Activated CD4-positive, alpha-beta memory T cell treated with anti-CD3 and anti-CD28 coated beads, Interleukin-2, amount 10 ng/mL, durations not matched to agents 7 days and 5 days (primary cell): ENCODE results near the gene NBPF12. TPM values are rescaled to one million over a fixed set of nuclear protein-coding genes. Genes with fewer than 3 reads are reported as not detected.
"Not testable (repeated sequence)": the region's sequence is repeated elsewhere in the genome, so short reads cannot be mapped to it uniquely, and the experiment has no call there.

Experiments used
- CTCF ChIA-PET: fragments of 350-600 bp; sonication (Branson Sonifier 250); formaldehyde crosslinking; loops from one replicate; lab custom pipeline; 2021; ENCODE audit warnings: antibody characterized with exemption, inconsistent platforms; lab: Charles Lee
- POLR2A ChIA-PET: fragments of 350-600 bp; sonication (Branson Sonifier 250); formaldehyde crosslinking; loops from one replicate; lab custom pipeline; 2021; ENCODE audit warnings: antibody characterized with exemption; lab: Charles Lee
- DNase-seq: peaks from one replicate; pipeline ENCODE4 v3.0.0-alpha.2; 2020
- H3K27ac Mint-ChIP-seq: one replicate; pipeline ENCODE4 v1.8.0; 2021; ENCODE audit warnings: mild to moderate bottlenecking, mixed read lengths
- H3K27me3 Mint-ChIP-seq: one replicate; pipeline ENCODE4 v1.8.0; 2021; ENCODE audit warnings: mixed read lengths
- H3K36me3 Mint-ChIP-seq: one replicate; pipeline ENCODE4 v1.8.0; 2021; ENCODE audit warnings: low read depth, mixed read lengths
- H3K4me1 Mint-ChIP-seq: one replicate; pipeline ENCODE4 v1.8.0; 2021; ENCODE audit warnings: mixed read lengths
- H3K4me3 Mint-ChIP-seq: one replicate; pipeline ENCODE4 v1.8.0; 2021; ENCODE audit warnings: mild to moderate bottlenecking, mixed read lengths
- H3K9me3 Mint-ChIP-seq: one replicate; pipeline ENCODE4 v1.8.0; 2021; ENCODE audit warnings: mixed read lengths
- total RNA-seq, 2 experiments: library from RNA; stranded (reverse); gene quantifications; one replicate each; pipeline ENCODE4 v1.2.3, GENCODE V29; 2021

The NBPF12 gene
- total RNA-seq, 2 experiments from 2014 or later, result 15.9 to 16.0 TPM

DNA sequence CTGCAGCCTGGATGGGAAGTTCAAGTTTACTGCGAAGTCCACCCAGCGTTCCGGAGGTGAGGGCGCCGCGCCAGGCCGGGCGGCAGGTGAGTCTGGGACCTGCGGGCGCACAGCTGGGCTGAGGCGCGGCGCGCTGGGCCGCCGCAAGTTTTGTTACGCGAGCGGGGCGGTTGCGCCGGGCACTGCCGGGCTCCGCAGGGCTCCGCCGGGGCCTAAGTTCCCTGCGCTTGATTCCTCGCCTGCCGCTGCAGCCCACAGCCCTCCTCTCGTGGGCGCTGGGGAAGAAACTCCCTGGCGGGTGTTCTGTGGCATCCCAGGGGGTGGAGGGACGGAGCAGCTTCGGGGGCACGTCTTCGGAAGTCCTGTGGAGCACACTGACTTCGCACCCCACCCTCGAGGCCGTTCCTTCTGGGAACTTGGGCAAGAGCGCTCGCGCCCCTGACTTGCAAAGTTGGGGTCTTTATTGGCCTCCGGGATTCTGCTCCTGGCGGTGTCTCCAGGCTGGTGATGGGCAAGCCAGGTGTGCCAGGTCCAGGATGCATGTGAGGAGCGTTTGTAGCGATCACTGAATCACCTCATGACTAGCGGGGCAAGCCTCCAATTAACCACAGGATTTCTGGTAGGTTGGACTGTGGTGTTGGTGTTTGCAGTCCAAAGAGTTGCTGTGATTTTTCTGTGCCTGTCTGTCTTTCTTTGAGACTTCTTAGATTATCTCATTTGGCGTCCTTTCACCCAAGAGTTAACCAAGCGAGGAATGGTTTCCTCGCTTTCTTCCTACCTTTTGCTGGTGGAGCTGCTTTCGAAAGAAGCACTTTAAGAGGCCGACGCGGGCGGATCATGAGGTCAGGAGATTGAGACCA is 1.0 kb downstream of the NBPF12 start:
- H3K27ac Mint-ChIP-seq, CTCF ChIA-PET, H3K27me3 Mint-ChIP-seq, H3K36me3 Mint-ChIP-seq, H3K9me3 Mint-ChIP-seq: not testable (repeated sequence)
- DNase-seq, result peak; percentile 44
- POLR2A ChIA-PET, result interaction anchor here (0.6 to 2.5 kb wide), 2 partner anchors 121 to 145 kb away, joined by 3 to 5 read pairs; no protein-coding TSS in a partner anchor
- H3K4me3 Mint-ChIP-seq, result peak overlapping the region; percentile 92
- peaks cover 21% of the 10 kb centered on the region for H3K4me1 Mint-ChIP-seq

DNA sequence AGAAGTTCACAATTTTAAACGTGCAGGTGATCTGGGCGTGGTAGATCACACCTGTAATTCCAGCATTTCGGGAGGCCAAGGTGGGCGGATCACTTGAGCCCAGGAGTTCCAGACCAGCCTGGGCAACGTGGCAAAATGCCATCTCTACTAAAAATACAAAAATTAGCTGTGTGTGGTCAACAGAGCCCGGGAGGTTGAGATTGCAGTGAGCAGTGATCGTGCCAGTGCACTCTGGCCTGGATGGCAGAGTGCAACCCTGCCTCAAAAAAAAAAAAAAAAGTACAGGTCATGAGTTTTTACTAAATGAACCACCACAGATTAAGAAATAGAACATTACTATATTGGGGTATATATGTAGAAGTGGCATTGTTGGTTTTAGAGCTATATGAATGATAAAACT is 2.2 kb downstream of the NBPF12 start:
- H3K27ac Mint-ChIP-seq, H3K27me3 Mint-ChIP-seq, H3K9me3 Mint-ChIP-seq, DNase-seq, POLR2A ChIA-PET, H3K4me3 Mint-ChIP-seq, CTCF ChIA-PET: not testable (repeated sequence)
- Mint-ChIP-seq H3K4me1 (peaks cover 14% of the 10 kb centered on the region), H3K36me3 (peaks cover 11% of the 10 kb centered on the region)

DNA sequence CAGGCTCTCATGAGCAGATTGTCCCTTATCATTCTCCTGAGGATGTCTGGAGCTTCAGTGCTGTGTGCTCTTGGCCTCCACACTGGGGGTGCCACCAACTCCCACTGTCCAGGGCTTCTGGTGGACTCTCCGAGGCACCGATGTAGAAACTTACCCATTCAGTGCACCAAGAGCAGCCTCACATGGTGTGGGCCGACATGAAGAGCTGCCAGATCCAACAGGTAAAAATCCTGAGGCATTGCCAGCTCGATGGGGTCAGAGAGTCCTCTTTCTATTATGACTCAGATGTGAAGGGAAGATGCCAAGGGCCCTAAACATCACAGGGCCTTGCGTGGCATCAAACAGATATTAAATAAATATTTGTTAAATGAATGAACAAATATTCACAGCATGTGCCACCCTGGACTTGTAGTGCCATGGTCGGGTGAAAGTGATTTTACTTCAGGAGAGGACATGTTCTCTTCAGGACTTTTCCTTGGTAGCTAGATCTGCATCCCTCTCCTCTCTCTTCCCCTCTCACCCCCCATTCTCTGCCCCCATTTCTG is 5.3 kb downstream of the NBPF12 start:
- CTCF ChIA-PET, result not testable (repeated sequence)
- peaks cover 12% of the 10 kb centered on the region for H3K4me1 Mint-ChIP-seq

DNA sequence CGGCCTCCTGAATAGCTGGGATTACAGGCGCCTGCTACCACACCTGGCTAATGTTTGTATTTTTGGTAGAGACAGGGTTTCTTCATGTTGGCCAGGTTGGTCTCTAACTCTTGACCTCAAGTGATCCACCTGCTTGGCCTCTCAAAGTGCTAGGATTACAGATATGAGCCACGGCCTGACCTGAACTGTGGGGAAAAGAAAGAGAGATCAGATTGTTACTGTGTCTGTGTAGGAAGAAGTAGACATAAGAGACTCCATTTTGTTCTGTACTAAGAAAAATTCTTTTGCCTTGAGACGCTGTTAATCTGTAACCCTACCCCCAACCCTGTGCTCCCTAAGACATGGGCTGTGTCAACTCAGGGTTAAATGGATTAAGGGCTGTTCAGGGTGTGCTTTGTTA is 10.0 kb downstream of the NBPF12 start:
- H3K27me3 Mint-ChIP-seq, POLR2A ChIA-PET, H3K4me3 Mint-ChIP-seq, H3K4me1 Mint-ChIP-seq, DNase-seq, H3K9me3 Mint-ChIP-seq, H3K27ac Mint-ChIP-seq, CTCF ChIA-PET: not testable (repeated sequence)
- H3K36me3 Mint-ChIP-seq, result peaks cover 14% of the 10 kb centered on the region

More for the DNA sequence above, 5.3 kb downstream of the NBPF12 start:
- H3K27ac Mint-ChIP-seq, H3K9me3 Mint-ChIP-seq, H3K4me3 Mint-ChIP-seq, DNase-seq, POLR2A ChIA-PET, H3K27me3 Mint-ChIP-seq: not testable (repeated sequence)
- peaks cover 14% of the 10 kb centered on the region for H3K36me3 Mint-ChIP-seq

DNA sequence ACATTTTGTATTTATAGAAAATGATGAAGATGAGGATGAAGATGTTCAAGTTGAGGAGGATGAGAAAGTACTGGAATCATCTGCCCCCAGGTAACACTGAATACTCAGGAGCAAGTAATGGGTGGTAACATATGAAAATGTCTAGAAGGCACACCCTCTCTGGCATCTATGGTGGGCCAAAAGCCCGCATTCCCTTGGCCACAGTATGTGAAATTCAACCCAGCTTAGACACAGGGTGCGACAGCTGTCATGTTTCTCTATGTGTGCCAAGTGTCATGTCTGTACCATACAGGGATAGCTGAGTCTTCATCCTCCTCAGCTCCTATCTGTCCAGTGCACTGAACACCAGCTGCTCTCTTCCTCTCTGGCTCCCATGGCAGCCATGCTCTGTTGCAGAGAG is 26.2 kb downstream of the NBPF12 start:
- H3K36me3 Mint-ChIP-seq, result peaks cover 26% of the 10 kb centered on the region
- H3K4me3 Mint-ChIP-seq, H3K27me3 Mint-ChIP-seq, H3K27ac Mint-ChIP-seq, H3K4me1 Mint-ChIP-seq, DNase-seq, POLR2A ChIA-PET, CTCF ChIA-PET, H3K9me3 Mint-ChIP-seq: not testable (repeated sequence)

DNA sequence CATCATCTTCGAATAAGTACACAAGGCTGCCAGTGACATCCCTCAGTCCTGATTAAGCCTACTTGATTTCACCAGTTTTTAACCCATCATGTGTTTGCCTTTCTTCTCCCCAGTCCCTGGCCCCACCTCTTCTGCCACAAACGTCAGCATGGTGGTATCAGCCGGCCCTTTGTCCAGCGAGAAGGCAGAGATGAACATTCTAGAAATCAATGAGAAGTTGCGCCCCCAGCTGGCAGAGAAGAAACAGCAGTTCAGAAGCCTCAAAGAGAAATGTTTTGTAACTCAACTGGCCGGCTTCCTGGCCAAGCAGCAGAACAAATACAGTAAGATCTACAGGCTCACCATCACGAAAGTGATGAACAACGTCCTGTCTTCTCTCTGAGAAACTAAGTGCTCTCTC is 28.2 kb downstream of the NBPF12 start:
- CTCF ChIA-PET, H3K4me3 Mint-ChIP-seq, DNase-seq, H3K4me1 Mint-ChIP-seq, H3K27me3 Mint-ChIP-seq, POLR2A ChIA-PET, H3K9me3 Mint-ChIP-seq, H3K27ac Mint-ChIP-seq: not testable (repeated sequence)
- H3K36me3 Mint-ChIP-seq, result peaks cover 36% of the 10 kb centered on the region

DNA sequence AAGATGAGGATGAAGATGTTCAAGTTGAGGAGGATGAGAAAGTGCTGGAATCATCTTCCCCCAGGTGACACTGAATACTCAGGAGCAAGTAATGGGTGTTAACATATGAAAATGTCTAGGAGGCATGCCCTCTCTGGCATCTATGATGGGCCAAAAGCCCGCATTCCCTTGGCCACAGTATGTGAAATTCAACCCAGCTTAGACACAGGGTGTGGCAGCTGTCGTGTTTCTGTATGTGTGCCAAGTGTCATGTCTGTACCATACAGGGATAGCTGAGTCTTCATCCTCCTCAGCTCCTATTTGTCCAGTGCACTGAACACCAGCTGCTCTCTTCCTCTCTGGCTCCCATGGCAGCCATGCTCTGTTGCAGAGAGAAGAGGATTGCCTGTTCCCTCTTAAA is 32.5 kb downstream of the NBPF12 start:
- H3K4me3 Mint-ChIP-seq, H3K9me3 Mint-ChIP-seq, H3K27me3 Mint-ChIP-seq, H3K4me1 Mint-ChIP-seq, H3K27ac Mint-ChIP-seq, POLR2A ChIA-PET, CTCF ChIA-PET, DNase-seq: not testable (repeated sequence)
- H3K36me3 Mint-ChIP-seq, result peaks cover 28% of the 10 kb centered on the region

DNA sequence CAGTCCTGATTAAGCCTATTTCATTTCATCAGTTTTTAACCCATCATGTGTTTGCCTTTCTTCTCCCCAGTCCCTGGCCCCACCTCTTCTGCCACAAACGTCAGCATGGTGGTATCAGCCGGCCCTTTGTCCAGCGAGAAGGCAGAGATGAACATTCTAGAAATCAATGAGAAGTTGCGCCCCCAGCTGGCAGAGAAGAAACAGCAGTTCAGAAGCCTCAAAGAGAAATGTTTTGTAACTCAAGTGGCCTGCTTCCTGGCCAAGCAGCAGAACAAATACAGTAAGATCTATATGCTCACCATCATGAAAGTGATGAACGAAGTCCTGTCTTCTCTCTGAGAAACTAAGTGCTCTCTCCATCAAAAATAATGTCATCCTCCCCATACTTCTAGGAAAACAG is 34.6 kb downstream of the NBPF12 start:
- H3K4me3 Mint-ChIP-seq, H3K4me1 Mint-ChIP-seq, DNase-seq, H3K27me3 Mint-ChIP-seq, H3K9me3 Mint-ChIP-seq, H3K27ac Mint-ChIP-seq, POLR2A ChIA-PET, CTCF ChIA-PET: not testable (repeated sequence)
- H3K36me3 Mint-ChIP-seq, result peaks cover 23% of the 10 kb centered on the region

DNA sequence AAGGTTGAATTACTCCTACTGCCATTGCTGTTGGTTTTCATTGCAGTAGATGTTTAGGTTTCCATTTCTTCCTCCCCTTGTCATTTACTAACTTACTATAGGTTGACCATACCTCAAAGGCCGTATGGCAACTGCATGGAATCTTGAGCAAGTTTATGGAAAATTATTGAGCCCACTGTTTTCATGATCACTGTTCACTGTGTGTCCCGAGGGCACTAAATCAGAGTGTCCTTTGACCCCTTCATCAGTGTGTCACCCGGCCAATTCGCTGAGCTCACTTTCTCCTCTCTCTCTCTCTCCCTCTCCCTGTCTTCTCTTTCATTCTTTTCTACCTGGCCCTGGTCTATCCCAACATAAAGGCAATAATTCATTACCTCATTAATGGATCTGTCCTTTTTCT is 47.7 kb downstream of the NBPF12 start:
- H3K27me3 Mint-ChIP-seq, CTCF ChIA-PET, H3K4me1 Mint-ChIP-seq, DNase-seq, H3K27ac Mint-ChIP-seq, POLR2A ChIA-PET, H3K4me3 Mint-ChIP-seq, H3K9me3 Mint-ChIP-seq: not testable (repeated sequence)
- H3K36me3 Mint-ChIP-seq, result peaks cover 15% of the 10 kb centered on the region

DNA sequence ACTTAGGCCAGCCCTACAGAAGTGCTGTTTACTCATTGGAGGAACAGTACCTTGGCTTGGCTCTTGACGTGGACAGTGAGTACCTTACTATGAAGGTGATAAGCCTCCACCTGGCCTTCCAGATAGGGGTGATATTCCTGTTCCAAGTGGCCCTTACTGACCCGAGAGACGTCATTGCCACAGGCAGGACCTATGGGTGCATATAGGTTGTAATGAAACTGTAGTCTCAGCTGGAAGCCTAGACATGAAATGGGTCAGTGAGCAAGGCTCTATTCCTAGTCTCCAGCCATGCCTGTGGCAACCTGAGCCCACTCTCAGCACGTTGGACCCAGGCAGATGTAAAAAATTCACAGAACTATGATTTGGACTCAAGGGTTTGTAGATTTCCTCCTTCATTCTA is 48.3 kb downstream of the NBPF12 start:
- peaks cover 13% of the 10 kb centered on the region for H3K36me3 Mint-ChIP-seq
- H3K9me3 Mint-ChIP-seq, H3K4me1 Mint-ChIP-seq, POLR2A ChIA-PET, H3K27me3 Mint-ChIP-seq, H3K4me3 Mint-ChIP-seq, DNase-seq, H3K27ac Mint-ChIP-seq, CTCF ChIA-PET: not testable (repeated sequence)

DNA sequence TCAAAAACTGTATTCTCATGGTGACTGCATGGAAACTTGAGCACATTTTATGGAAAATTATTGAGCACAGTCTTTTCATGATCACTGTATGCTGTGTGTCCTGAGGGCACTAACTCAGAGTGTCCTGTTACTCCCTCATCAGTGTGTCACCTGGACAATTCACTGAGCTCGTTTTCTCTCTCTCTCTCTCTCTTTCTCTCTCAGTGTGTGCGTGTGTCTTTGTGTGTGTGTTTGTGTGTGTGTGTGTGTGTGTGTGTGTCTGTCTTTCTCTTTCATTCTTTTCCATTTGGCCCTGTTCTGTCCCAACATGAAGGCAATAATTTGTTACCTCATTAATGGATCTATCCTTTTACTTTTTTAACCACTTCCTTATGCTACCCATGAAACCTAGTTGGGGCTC is 49.4 kb downstream of the NBPF12 start:
- H3K9me3 Mint-ChIP-seq, H3K4me1 Mint-ChIP-seq, H3K27me3 Mint-ChIP-seq, POLR2A ChIA-PET, DNase-seq, H3K27ac Mint-ChIP-seq, CTCF ChIA-PET, H3K4me3 Mint-ChIP-seq: not testable (repeated sequence)
- H3K36me3 Mint-ChIP-seq, result peaks cover 12% of the 10 kb centered on the region

DNA sequence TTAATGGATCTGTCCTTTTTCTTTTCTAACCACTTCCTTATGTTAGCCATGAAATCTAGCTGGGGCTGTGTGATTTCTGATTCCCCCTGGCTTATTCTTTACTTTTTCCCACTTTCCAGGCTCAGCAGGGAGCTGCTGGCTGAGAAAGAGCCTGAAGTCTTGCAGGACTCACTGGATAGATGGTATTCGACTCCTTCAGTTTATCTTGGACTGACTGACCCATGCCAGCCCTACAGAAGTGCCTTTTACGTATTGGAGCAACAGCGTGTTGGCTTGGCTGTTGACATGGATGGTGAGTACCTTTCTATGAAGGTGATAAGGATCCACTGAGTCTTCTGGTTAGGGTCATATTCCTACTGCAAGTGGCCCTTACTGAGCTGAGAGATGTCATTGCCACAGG is 51.3 kb downstream of the NBPF12 start:
- CTCF ChIA-PET, result interaction anchor here (0.6 kb wide), 1 partner anchor 236 kb away, joined by 3 read pairs; no protein-coding TSS in a partner anchor
- H3K27ac Mint-ChIP-seq, H3K4me3 Mint-ChIP-seq, H3K27me3 Mint-ChIP-seq, POLR2A ChIA-PET, DNase-seq, H3K4me1 Mint-ChIP-seq, H3K9me3 Mint-ChIP-seq: not testable (repeated sequence)
- H3K36me3 Mint-ChIP-seq, result peaks cover 15% of the 10 kb centered on the region

DNA sequence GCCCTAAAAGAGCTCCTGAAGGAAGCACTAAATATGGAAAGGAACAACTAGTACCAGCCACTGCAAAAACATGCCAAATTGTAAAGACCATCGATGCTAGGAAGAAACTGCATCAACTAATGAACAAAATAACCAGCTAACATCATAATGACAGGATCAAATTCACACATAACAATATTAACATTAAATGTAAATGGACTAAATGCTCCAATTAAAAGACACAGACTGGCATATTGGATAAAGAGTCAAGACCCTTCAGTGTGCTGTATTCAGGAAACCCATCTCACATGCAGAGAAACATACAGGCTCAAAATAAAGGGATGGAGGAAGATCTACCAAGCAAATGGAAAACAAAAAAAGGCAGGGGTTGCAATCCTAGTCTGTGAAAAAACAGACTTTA is 70.4 kb downstream of the NBPF12 start:
- Mint-ChIP-seq H3K9me3 (peaks cover 16% of the 10 kb centered on the region), H3K36me3 (peaks cover 19% of the 10 kb centered on the region)

DNA sequence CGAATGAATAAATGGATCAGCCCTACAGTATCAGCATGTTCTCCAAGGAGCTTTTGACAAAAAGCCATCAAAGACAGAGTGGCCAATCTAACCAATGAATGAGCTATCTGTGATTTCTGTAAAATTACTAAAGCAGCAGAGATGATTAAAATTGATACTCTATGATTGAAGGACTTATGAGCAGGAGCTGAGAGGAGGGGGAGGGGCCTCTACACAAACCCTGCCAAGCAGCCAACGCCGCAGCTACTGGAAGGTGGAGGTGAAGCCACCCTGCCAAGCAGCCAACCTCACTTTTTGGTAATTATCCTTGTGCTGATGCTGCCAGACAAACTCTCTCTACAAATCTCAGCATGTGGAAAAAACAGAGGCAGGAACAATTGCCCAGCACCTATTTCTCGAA is 88.9 kb downstream of the NBPF12 start:
- H3K27ac Mint-ChIP-seq, H3K9me3 Mint-ChIP-seq, CTCF ChIA-PET, H3K4me3 Mint-ChIP-seq, DNase-seq, H3K36me3 Mint-ChIP-seq, H3K4me1 Mint-ChIP-seq, H3K27me3 Mint-ChIP-seq: not testable (repeated sequence)
- POLR2A ChIA-PET, result interaction anchor here (1.1 kb wide), 1 partner anchor 57 kb away, joined by 4 read pairs; no protein-coding TSS in a partner anchor

More for the DNA sequence above, 70.4 kb downstream of the NBPF12 start:
- H3K4me3 Mint-ChIP-seq, POLR2A ChIA-PET, H3K27me3 Mint-ChIP-seq, H3K4me1 Mint-ChIP-seq, H3K27ac Mint-ChIP-seq, DNase-seq, CTCF ChIA-PET: not testable (repeated sequence)
